ENCODE measurements around the gene PIP5KL1. TPM values are rescaled to one million over a fixed set of nuclear protein-coding genes. Genes with fewer than 3 reads are reported as not detected.

Gene PIP5KL1
- total and polyA plus RNA-seq, 2 of the 8 experiments (the other 6 are each of a cell fraction or from before 2014, with no cell fraction given): 13.4 to 15.4 TPM

DNA sequence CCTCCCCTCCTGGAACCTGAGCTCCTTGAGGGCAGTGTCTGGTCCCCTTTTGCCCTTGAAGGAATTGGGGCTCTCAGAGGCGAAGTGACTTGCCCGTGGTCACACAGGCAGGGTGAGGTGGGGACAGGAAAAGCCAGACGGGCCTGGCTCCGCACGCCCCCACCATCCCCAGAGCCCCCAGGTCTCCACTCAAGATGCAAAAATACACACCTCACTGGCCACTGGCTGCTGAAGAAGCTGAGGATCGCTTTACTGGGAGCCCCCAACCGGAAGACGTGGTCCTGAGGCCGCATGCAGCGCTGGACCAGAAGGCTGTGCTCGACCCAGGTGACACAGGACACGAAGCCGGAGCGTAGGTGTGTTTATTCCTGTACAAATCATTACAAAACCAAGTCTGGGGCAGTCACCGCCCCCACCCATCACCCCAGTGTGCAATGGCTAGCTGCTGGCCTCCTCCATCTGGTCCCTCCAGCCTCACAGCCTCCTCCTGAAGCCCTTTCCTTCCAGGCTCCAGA is 45.5 kb downstream of the PIP5KL1 start (continued):
- TF ChIP-seq, protein P1, sequence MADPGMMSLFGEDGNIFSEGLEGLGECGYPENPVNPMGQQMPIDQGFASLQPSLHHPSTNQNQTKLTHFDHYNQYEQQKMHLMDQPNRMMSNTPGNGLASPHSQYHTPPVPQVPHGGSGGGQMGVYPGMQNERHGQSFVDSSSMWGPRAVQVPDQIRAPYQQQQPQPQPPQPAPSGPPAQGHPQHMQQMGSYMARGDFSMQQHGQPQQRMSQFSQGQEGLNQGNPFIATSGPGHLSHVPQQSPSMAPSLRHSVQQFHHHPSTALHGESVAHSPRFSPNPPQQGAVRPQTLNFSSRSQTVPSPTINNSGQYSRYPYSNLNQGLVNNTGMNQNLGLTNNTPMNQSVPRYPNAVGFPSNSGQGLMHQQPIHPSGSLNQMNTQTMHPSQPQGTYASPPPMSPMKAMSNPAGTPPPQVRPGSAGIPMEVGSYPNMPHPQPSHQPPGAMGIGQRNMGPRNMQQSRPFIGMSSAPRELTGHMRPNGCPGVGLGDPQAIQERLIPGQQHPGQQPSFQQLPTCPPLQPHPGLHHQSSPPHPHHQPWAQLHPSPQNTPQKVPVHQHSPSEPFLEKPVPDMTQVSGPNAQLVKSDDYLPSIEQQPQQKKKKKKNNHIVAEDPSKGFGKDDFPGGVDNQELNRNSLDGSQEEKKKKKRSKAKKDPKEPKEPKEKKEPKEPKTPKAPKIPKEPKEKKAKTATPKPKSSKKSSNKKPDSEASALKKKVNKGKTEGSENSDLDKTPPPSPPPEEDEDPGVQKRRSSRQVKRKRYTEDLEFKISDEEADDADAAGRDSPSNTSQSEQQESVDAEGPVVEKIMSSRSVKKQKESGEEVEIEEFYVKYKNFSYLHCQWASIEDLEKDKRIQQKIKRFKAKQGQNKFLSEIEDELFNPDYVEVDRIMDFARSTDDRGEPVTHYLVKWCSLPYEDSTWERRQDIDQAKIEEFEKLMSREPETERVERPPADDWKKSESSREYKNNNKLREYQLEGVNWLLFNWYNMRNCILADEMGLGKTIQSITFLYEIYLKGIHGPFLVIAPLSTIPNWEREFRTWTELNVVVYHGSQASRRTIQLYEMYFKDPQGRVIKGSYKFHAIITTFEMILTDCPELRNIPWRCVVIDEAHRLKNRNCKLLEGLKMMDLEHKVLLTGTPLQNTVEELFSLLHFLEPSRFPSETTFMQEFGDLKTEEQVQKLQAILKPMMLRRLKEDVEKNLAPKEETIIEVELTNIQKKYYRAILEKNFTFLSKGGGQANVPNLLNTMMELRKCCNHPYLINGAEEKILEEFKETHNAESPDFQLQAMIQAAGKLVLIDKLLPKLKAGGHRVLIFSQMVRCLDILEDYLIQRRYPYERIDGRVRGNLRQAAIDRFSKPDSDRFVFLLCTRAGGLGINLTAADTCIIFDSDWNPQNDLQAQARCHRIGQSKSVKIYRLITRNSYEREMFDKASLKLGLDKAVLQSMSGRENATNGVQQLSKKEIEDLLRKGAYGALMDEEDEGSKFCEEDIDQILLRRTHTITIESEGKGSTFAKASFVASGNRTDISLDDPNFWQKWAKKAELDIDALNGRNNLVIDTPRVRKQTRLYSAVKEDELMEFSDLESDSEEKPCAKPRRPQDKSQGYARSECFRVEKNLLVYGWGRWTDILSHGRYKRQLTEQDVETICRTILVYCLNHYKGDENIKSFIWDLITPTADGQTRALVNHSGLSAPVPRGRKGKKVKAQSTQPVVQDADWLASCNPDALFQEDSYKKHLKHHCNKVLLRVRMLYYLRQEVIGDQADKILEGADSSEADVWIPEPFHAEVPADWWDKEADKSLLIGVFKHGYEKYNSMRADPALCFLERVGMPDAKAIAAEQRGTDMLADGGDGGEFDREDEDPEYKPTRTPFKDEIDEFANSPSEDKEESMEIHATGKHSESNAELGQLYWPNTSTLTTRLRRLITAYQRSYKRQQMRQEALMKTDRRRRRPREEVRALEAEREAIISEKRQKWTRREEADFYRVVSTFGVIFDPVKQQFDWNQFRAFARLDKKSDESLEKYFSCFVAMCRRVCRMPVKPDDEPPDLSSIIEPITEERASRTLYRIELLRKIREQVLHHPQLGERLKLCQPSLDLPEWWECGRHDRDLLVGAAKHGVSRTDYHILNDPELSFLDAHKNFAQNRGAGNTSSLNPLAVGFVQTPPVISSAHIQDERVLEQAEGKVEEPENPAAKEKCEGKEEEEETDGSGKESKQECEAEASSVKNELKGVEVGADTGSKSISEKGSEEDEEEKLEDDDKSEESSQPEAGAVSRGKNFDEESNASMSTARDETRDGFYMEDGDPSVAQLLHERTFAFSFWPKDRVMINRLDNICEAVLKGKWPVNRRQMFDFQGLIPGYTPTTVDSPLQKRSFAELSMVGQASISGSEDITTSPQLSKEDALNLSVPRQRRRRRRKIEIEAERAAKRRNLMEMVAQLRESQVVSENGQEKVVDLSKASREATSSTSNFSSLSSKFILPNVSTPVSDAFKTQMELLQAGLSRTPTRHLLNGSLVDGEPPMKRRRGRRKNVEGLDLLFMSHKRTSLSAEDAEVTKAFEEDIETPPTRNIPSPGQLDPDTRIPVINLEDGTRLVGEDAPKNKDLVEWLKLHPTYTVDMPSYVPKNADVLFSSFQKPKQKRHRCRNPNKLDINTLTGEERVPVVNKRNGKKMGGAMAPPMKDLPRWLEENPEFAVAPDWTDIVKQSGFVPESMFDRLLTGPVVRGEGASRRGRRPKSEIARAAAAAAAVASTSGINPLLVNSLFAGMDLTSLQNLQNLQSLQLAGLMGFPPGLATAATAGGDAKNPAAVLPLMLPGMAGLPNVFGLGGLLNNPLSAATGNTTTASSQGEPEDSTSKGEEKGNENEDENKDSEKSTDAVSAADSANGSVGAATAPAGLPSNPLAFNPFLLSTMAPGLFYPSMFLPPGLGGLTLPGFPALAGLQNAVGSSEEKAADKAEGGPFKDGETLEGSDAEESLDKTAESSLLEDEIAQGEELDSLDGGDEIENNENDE (IDR thresholded peaks at IDR 0.05; ENCODE audit: insufficient replicate concordance, low read length): no peak
- no peak for TF ChIP-seq TAF1 (IDR thresholded peaks at IDR 0.05; ENCODE audit: low read depth, low read length)
- TF ChIP-seq HDAC6 (IDR thresholded peaks at IDR 0.05; ENCODE audit: low read depth, low read length): no peak
- no peak for TF ChIP-seq NANOG (IDR thresholded peaks at IDR 0.05; ENCODE audit: insufficient read depth, low read depth, low read length, poor library complexity, severe bottlenecking)
- TF ChIP-seq RAD21 (IDR thresholded peaks at IDR 0.05 in 1 of 2, conservative IDR thresholded peaks at IDR 0.05 in 1 of 2; ENCODE audit: low read depth in 2 of 2, low read length in 2 of 2): no peak
- TF ChIP-seq POLR2A (IDR thresholded peaks at IDR 0.05; ENCODE audit: control extremely low read depth in 1 of 2, low read depth in 2 of 2, low read length in 2 of 2): no peak
- TF ChIP-seq, protein P2, sequence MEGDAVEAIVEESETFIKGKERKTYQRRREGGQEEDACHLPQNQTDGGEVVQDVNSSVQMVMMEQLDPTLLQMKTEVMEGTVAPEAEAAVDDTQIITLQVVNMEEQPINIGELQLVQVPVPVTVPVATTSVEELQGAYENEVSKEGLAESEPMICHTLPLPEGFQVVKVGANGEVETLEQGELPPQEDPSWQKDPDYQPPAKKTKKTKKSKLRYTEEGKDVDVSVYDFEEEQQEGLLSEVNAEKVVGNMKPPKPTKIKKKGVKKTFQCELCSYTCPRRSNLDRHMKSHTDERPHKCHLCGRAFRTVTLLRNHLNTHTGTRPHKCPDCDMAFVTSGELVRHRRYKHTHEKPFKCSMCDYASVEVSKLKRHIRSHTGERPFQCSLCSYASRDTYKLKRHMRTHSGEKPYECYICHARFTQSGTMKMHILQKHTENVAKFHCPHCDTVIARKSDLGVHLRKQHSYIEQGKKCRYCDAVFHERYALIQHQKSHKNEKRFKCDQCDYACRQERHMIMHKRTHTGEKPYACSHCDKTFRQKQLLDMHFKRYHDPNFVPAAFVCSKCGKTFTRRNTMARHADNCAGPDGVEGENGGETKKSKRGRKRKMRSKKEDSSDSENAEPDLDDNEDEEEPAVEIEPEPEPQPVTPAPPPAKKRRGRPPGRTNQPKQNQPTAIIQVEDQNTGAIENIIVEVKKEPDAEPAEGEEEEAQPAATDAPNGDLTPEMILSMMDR (IDR thresholded peaks at IDR 0.05; ENCODE audit: control extremely low read depth in 1 of 3, insufficient read depth in 1 of 3, low read depth in 1 of 3, low read length in 3 of 3): no peak
- TF ChIP-seq, protein P3, sequence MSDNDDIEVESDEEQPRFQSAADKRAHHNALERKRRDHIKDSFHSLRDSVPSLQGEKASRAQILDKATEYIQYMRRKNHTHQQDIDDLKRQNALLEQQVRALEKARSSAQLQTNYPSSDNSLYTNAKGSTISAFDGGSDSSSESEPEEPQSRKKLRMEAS (IDR thresholded peaks at IDR 0.05): no peak
